HG02623 (cell line): Measurements from ENCODE around the gene TP73.
"Not testable (repeated sequence)": the region's sequence is repeated elsewhere in the genome, so short reads cannot be mapped to it uniquely, and the experiment has no call there.

Experiments
- ATAC-seq: cut with Tn5 transposase; IDR thresholded peaks from one replicate; pipeline ENCODE4 v1.9.1; 2021; ENCODE audit warnings: moderate library complexity; ENCODE audit not compliant: unreplicated experiment

Gene TP73

DNA sequence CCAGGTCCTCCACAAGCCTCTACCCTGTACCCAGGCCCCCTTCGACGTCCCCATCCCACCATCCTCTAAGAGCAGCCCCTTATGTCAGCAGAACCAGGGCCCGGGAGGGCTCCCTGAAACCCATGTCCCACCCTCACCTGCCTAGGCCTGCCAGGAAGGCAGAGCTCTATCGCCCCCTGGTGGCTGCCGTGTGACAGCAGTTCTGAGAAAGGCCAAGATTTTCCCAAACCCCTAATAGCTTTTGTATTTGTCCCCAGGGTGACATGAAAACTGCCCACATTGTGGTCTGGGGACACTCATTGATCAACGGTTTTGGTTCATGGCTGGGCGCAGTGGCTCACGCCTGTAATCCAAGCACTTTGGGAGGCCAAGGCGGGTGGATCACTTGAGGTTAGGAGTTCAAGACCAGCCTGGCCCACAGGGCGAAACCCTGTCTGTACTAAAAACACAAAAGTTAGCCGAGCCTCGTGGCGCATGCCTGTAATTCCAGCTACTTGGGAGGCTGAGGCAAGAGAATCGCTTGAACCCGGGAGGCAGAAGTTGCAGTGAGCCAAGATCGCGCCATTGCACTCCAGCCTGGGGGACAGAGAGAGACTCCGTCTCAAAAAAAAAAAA is 72.2 kb downstream of the TP73 start:
- ATAC-seq: not testable (repeated sequence)

- ATAC-seq: no peak
Measured at GRCh38 chr1:3725366-3725765, 73.0 kb downstream of the TP73 start.

- no peak for ATAC-seq
Measured at GRCh38 chr1:3727042-3727824, 74.9 kb downstream of the TP73 start.

GRCh38 chr1:3727825-3728776 is 75.8 kb downstream of the TP73 start:
- no peak for ATAC-seq

DNA sequence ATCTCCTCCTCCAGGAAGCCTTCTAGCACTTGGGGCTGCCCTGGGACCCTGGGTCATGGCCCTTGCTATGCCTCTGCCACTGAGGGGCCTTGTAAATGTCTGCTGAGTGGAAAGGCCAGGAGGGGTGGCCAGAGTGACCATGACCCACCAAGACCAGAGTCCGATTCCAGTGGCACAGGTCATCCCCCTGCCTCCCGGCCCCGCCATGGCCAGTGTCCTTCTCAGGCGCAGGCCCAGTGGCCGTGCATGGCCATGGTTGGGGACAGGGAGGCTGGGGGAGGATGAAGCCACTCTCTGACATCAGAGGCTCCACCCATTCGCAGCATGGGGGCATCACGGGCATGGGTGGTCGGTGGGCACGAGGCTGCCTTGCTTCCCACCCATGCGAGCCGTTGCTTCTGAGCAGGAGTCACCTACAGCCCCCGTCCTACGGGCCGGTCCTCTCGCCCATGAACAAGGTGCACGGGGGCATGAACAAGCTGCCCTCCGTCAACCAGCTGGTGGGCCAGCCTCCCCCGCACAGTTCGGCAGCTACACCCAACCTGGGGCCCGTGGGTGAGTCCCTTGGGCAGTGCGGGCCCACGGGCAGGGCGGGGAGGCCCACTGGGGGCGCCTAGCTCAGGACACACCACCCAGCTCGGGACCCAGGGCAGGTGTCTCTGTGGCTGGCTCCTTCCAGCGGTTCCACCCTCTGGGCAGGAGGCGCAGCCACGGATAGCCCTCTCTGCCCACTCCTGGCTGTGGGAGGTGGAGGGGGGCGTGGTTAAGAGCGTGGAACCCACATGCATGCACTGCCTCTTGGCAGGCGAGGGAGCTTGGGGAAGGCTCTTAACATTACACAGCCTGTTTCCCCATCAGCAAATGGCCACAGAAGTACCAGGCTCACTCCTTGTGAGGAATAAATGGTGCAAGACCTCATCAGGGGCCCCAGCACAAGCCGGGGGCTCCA is 77.6 kb downstream of the TP73 start:
- no peak for ATAC-seq

GRCh38 chr1:3730543-3731247 is 78.4 kb downstream of the TP73 start:
- no peak for ATAC-seq

DNA sequence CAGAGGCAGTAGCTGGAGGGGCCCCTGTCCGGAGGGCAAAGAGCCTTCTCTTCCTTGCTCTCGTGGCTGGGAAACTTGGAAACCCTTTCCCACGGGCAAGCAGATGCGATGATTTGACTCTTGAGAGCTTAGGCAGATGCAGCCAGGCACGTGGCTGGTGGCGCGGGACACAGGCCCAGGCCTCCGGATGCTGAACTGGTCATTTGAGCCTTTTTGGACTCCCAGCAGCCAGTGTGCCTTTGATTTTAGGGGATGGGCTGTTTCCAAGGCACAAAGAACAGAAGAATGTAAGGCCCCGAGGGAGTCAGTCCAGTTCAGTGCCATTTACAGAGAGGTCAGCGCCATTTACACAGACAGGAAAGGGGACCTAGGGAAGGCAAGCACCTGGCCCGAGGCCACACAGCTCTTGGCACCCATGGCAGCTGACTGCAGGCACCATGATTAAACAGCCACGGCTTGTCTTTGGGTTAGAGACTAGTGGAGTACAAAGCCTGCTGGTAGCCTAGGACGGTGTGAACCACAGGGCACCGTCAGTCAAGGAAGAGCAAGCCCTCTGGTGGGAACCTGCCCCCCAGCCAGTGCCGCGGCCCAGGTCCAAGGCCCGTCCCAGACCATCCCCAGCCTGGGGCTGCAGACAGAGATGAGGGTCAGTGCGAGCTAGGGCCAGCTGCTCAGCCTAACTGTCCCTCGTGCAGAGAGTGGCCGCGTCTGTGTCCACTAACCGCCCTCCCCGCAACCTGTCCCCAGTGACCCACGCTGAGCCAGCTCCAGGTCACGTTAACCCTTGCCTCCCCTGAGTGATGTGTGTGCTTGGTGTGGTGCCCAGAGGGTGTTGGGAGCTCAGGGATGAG is 79.5 kb downstream of the TP73 start:
- ATAC-seq: no peak

DNA sequence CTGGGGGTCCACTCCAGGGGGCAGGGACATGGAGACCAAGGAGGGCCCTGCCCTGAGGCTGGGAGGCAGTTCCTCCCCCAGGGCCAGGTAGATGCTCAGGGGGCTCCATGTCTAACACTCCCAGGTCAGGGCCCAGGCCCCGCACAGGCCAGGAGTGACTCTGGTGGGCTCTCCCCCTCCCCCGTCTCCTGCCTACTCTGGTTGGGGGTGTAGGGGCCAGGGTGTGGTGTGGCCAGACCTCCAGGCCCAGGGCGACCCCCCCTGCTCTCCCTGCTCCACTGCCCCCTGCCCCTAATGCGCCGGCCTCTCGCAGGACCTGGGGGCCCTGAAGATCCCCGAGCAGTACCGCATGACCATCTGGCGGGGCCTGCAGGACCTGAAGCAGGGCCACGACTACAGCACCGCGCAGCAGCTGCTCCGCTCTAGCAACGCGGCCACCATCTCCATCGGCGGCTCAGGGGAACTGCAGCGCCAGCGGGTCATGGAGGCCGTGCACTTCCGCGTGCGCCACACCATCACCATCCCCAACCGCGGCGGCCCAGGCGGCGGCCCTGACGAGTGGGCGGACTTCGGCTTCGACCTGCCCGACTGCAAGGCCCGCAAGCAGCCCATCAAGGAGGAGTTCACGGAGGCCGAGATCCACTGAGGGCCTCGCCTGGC is 80.2 kb downstream of the TP73 start:
- no peak for ATAC-seq

- no peak for ATAC-seq
Measured at GRCh38 chr1:3733094-3733882, 81.0 kb downstream of the TP73 start.

DNA sequence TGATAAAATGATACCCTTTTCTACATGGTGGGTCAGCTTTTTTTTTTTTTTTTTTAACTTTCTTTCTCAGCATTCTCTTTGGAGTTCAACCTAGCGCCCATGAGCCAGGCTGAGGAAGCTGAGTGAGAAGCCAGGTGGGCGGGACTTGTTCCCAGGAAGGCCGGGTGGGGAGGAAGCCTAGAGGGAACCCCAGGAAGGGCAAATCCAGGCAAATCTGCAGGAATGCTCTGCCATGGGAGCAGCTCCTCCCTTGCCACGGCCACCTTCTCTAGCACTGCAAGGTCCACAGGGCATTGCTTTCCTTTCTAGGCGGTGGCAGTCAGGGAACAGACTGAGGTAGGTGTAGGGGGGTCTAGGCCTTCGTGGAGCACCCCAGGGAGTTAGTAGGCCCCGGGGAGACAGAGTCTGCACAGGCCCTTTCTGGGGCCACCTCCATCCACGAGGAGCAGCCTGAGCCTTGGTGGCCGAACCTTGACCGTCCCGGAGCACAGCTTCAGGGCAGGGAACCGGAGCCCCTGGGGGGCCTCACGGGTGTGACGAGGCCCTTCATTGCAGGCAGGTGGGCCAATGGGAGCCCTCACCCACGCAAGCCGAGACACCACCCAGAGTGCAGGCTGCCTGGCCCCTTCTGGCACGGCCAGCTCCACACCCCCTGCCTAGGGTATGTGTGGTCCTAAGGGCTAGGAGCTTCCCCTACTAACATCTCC is 81.7 kb downstream of the TP73 start:
- no peak for ATAC-seq

- no peak for ATAC-seq
Measured at GRCh38 chr1:3734602-3735001, 82.3 kb downstream of the TP73 start.

- ATAC-seq: no peak
Measured at GRCh38 chr1:3735027-3735681, 82.8 kb downstream of the TP73 start.

- no peak for ATAC-seq
Measured at GRCh38 chr1:3735688-3736087, 83.4 kb downstream of the TP73 start.

GRCh38 chr1:3736131-3736561 is 83.8 kb downstream of the TP73 start:
- no peak for ATAC-seq

DNA sequence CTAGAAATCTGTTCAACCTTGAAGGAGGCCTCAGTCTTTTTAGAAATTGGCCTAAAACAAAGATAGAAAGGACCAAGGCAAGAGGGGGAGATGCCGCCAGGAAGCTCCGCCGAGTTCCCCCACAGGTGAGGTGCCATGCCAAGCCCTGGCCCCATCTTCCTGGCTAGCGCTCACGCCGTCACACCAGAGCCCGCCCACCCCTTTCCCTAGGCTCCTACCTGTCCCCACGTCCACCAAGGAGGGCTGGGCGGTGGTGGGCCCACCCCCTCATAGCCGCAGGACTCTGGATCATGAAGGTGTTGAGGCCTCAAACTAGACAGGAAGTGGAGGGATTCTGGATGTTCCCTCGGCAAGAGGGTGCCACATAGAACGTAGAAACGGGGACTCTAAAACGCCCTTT is 84.4 kb downstream of the TP73 start:
- ATAC-seq: no peak

DNA sequence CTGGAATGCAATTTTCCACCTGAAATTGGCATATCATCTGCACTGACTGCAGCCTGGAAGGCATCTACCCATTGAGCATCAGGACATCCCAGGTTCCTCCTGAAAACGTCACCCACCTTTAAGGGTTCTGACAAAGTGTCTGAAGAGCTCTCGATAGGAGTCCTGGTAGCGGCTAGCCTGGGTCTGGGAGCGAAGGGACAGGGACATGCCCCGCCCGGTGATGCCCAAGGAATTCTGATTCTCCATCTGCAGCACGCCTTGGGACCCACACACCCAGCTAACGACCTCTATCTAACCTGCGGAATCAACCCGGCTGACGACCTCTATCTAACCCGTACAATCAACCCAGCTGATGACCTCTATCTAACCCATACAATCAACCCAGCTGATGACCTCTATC is 86.6 kb downstream of the TP73 start:
- no peak for ATAC-seq
